HEK293T (cell line): ENCODE measurements around the gene SNCAIP.

ENCODE experiments used
- ELF4 ChIP-seq: fragments of 450-650 bp; IDR thresholded peaks from 2 replicates; pipeline ENCODE4 v1.6.1; 2017; ENCODE audit warnings: antibody characterized with exemption
- FOXK2 ChIP-seq: fragments of 450-650 bp; IDR thresholded peaks from 2 replicates; pipeline ENCODE4 v1.6.1; 2016; ENCODE audit warnings: mild to moderate bottlenecking
- L3MBTL2 ChIP-seq: fragments of 450-650 bp; conservative IDR thresholded peaks from 2 replicates; pipeline ENCODE4 v1.6.1; 2016; ENCODE audit warnings: mild to moderate bottlenecking
- LEF1 ChIP-seq: fragments of 450-650 bp; IDR thresholded peaks from 2 replicates; pipeline ENCODE4 v1.6.1; 2017; ENCODE audit warnings: mild to moderate bottlenecking, borderline replicate concordance
- NFRKB ChIP-seq: fragments of 450-650 bp; IDR thresholded peaks from 2 replicates; pipeline ENCODE4 v1.6.1; 2016; ENCODE audit warnings: mild to moderate bottlenecking, moderate library complexity
- SP1 ChIP-seq: fragments of 450-650 bp; IDR thresholded peaks from 2 replicates; pipeline ENCODE4 v1.6.1; 2017
- SUZ12 ChIP-seq: fragments of 450-650 bp; IDR thresholded peaks from 2 replicates; pipeline ENCODE4 v1.6.1; 2016; ENCODE audit warnings: mild to moderate bottlenecking

- no peak for TF ChIP-seq SP1
- TF ChIP-seq SUZ12: no peak
- no peak for TF ChIP-seq NFRKB
- no peak for TF ChIP-seq LEF1
- no peak for TF ChIP-seq L3MBTL2
- TF ChIP-seq ELF4: no peak
- TF ChIP-seq FOXK2: no peak
These were observed 72.8 kb downstream of the SNCAIP start for GRCh38 chr5:122384739-122385235.
